CD4-positive, CD25-positive, alpha-beta regulatory T cell (primary cell): ENCODE measurements around the gene LAMA3. TPM values are rescaled to one million over a fixed set of nuclear protein-coding genes. Genes with fewer than 3 reads are reported as not detected.

Experiments used
- ATAC-seq, 2 donors: fragments of 150-1000 bp; cut with Tn5 transposase; one replicate each; pipeline ENCODE4 v1.10.0; 2021; ENCODE audit warnings: low read depth in 2 of 2, moderate number of reproducible peaks in 2 of 2, moderate library complexity in 1 of 2
- DNase-seq, 3 donors: peaks; one replicate each; pipeline versions ENCODE4 v3.0.0 to v3.0.0-alpha.2; 2012 to 2022; ENCODE audit warnings: mixed read lengths in 1 of 3
- H3K27ac ChIP-seq: one replicate; pipeline ENCODE4 v1.7.0; 2013; ENCODE audit warnings: mild to moderate bottlenecking, low read length; ENCODE audit not compliant: insufficient read depth, poor library complexity, severe bottlenecking
- H3K27me3 ChIP-seq: one replicate; pipeline ENCODE4 v1.7.0; 2013; ENCODE audit warnings: low read length; ENCODE audit not compliant: control insufficient read depth, insufficient read depth
- H3K36me3 ChIP-seq: one replicate; pipeline ENCODE4 v1.7.0; 2013; ENCODE audit warnings: mild to moderate bottlenecking, low read length, moderate library complexity; ENCODE audit not compliant: control insufficient read depth, insufficient read depth
- H3K4me1 ChIP-seq: 2 replicates; pipeline ENCODE4 v1.7.0; 2013; ENCODE audit warnings: mild to moderate bottlenecking, low read length; ENCODE audit not compliant: insufficient read depth, control insufficient read depth, poor library complexity, severe bottlenecking
- H3K4me3 ChIP-seq: one replicate; pipeline ENCODE4 v1.7.0; 2013; ENCODE audit warnings: low read depth, mild to moderate bottlenecking, low read length, moderate library complexity
- H3K9me3 ChIP-seq, 2 experiments: 1 replicate in 1 of 2; 2 replicates in 1 of 2; pipeline ENCODE4 v1.7.0; 2013; ENCODE audit warnings: low read length in 2 of 2, mild to moderate bottlenecking in 1 of 2, moderate library complexity in 1 of 2; ENCODE audit not compliant: control insufficient read depth in 2 of 2
- H3K27ac Mint-ChIP-seq, 3 donors: one replicate each; pipeline ENCODE4 v1.8.0; 2020 to 2022; ENCODE audit warnings: mild to moderate bottlenecking in 3 of 3, mixed read lengths in 3 of 3, moderate library complexity in 2 of 3
- H3K27me3 Mint-ChIP-seq: one replicate; pipeline ENCODE4 v1.8.0; 2022; ENCODE audit warnings: mild to moderate bottlenecking, mixed read lengths
- H3K36me3 Mint-ChIP-seq: one replicate; pipeline ENCODE4 v1.8.0; 2020; ENCODE audit warnings: mixed read lengths
- H3K4me1 Mint-ChIP-seq, 4 donors: one replicate each; pipeline ENCODE4 v1.8.0; 2020 to 2022; ENCODE audit warnings: mixed read lengths in 4 of 4, mild to moderate bottlenecking in 1 of 4
- H3K4me3 Mint-ChIP-seq, 4 donors: one replicate each; pipeline ENCODE4 v1.8.0; 2020 to 2022; ENCODE audit warnings: mild to moderate bottlenecking in 4 of 4, mixed read lengths in 4 of 4, moderate library complexity in 3 of 4
- H3K9me3 Mint-ChIP-seq, 7 donors: one replicate each; pipeline ENCODE4 v1.8.0; 2020 to 2022; ENCODE audit warnings: mixed read lengths in 7 of 7, mild to moderate bottlenecking in 3 of 7, moderate library complexity in 2 of 7
- polyA plus RNA-seq, 4 donors: library from polyadenylated mRNA; unstranded; fragments of 300-500 nt; fragmentation: Illumina TruSeq; gene quantifications; one replicate each; pipeline ENCODE4 v1.2.3, GENCODE V29; 2021
- total RNA-seq: library from RNA; stranded (reverse); gene quantifications from one replicate; pipeline ENCODE4 v1.2.3, GENCODE V29; 2022

The LAMA3 gene, protein sequence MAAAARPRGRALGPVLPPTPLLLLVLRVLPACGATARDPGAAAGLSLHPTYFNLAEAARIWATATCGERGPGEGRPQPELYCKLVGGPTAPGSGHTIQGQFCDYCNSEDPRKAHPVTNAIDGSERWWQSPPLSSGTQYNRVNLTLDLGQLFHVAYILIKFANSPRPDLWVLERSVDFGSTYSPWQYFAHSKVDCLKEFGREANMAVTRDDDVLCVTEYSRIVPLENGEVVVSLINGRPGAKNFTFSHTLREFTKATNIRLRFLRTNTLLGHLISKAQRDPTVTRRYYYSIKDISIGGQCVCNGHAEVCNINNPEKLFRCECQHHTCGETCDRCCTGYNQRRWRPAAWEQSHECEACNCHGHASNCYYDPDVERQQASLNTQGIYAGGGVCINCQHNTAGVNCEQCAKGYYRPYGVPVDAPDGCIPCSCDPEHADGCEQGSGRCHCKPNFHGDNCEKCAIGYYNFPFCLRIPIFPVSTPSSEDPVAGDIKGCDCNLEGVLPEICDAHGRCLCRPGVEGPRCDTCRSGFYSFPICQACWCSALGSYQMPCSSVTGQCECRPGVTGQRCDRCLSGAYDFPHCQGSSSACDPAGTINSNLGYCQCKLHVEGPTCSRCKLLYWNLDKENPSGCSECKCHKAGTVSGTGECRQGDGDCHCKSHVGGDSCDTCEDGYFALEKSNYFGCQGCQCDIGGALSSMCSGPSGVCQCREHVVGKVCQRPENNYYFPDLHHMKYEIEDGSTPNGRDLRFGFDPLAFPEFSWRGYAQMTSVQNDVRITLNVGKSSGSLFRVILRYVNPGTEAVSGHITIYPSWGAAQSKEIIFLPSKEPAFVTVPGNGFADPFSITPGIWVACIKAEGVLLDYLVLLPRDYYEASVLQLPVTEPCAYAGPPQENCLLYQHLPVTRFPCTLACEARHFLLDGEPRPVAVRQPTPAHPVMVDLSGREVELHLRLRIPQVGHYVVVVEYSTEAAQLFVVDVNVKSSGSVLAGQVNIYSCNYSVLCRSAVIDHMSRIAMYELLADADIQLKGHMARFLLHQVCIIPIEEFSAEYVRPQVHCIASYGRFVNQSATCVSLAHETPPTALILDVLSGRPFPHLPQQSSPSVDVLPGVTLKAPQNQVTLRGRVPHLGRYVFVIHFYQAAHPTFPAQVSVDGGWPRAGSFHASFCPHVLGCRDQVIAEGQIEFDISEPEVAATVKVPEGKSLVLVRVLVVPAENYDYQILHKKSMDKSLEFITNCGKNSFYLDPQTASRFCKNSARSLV (N-terminal part only)
- total RNA-seq (not detected), polyA plus RNA-seq (under 1 TPM in 1 of 4 donors, not detected in 3; 0.31 TPM)

GRCh38 chr18:23689031-23689615 lies at the start of gene LAMA3:
Gene LAMA3, plus strand, starts transcription at chr18:23689453. Its CDS starts 231 bp downstream, at chr18:23689684.
- Mint-ChIP-seq H3K36me3 (no peaks in the 10 kb centered on the region), H3K27ac (peak within 1 kb of the TSS in 1 of 3 donors; percentile 26), H3K4me3 (peak within 1 kb of the TSS; percentile 35 to 81 (median 66)), H3K4me1 (peaks cover 0 to 9% (median 0%) of the 10 kb centered on the region in 4 donors), H3K9me3 (peaks cover 0 to 2% (median 0%) of the 10 kb centered on the region in 7 donors), H3K27me3 (peaks cover 65% of the 10 kb centered on the region)
- peaks cover 24% of the 10 kb centered on the region for H3K27me3 ChIP-seq
- H3K36me3 ChIP-seq, result no peaks in the 10 kb centered on the region
- H3K4me1 ChIP-seq, result peaks cover 19% of the 10 kb centered on the region
- no peaks in the 10 kb centered on the region for H3K9me3 ChIP-seq
- peak within 1 kb of the TSS; percentile 57 for H3K4me3 ChIP-seq
- ATAC-seq (peak; percentile 44 to 45), DNase-seq (peak in 2 of 3 donors; percentile 26 to 39)
- H3K27ac ChIP-seq, result no peak within 1 kb of the TSS

GRCh38 chr18:23640052-23640451 lies 49.2 kb upstream of the LAMA3 start:
- ATAC-seq, result no peak
- Histone ChIP-seq H3K36me3 (no peaks in the 10 kb centered on the region), H3K4me3 (no peak overlapping the region), H3K27ac (no peak overlapping the region), H3K4me1 (no peaks in the 10 kb centered on the region), H3K27me3 (peaks cover 4% of the 10 kb centered on the region), H3K9me3 (no peaks in the 10 kb centered on the region)
- H3K27me3 Mint-ChIP-seq, result peaks cover 44% of the 10 kb centered on the region
- peaks cover 0 to 3% (median 0%) of the 10 kb centered on the region in 7 donors for H3K9me3 Mint-ChIP-seq
- DNase-seq, result no peak
- peaks cover 0 to 2% (median 0%) of the 10 kb centered on the region in 4 donors for H3K4me1 Mint-ChIP-seq
- H3K4me3 Mint-ChIP-seq, result no peak overlapping the region
- H3K27ac Mint-ChIP-seq, result no peak overlapping the region
- H3K36me3 Mint-ChIP-seq, result no peaks in the 10 kb centered on the region

GRCh38 chr18:23641143-23641720 lies 48.0 kb upstream of the LAMA3 start:
- Mint-ChIP-seq H3K36me3 (no peaks in the 10 kb centered on the region), H3K4me1 (no peaks in the 10 kb centered on the region), H3K27ac (no peak overlapping the region), H3K9me3 (peaks cover 0 to 3% (median 0%) of the 10 kb centered on the region in 7 donors), H3K27me3 (peaks cover 37% of the 10 kb centered on the region), H3K4me3 (no peak overlapping the region)
- Histone ChIP-seq H3K27ac (no peak overlapping the region), H3K4me1 (no peaks in the 10 kb centered on the region), H3K4me3 (no peak overlapping the region), H3K36me3 (no peaks in the 10 kb centered on the region), H3K27me3 (peaks cover 8% of the 10 kb centered on the region), H3K9me3 (no peaks in the 10 kb centered on the region)
- ATAC-seq (no peak), DNase-seq (no peak)

DNA sequence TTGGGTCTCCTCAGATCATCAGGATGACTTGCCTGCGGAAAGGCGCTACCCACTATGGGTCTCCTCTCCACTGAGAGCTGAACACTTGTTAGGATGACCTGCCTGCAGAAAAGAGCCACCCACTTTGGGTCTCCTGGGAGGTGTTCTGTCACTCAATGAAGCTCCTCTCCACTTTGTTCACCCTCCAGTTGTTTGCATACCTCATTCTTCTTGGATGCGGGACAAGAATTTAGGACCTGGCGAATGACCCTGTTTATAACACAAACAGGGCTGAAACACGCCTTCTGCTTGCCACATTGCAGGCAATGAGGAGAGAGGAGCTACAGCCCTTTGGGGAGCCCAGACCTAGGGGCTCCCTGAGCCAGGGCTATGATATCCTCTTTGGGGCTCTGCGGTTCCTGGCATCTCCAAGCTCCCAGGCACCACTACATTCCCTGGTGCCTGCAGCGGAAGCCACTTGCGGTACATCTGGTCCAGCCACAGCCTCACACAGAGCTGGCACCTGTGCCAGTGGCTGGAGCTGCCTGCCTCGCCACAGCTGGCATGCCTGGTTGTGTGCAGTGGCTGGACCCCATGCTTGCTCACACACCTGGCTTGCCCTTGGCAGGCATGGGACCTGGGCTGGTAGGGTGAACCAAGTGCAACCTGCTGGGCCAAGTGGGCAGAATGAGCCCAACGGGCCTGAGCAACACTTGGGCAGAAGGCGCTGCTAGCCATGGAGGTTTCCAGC lies 47.2 kb upstream of the LAMA3 start:
- Mint-ChIP-seq H3K4me3 (no peak overlapping the region), H3K4me1 (no peaks in the 10 kb centered on the region), H3K27me3 (peaks cover 41% of the 10 kb centered on the region), H3K9me3 (peaks cover 0 to 3% (median 0%) of the 10 kb centered on the region in 7 donors), H3K36me3 (no peaks in the 10 kb centered on the region), H3K27ac (no peak overlapping the region)
- no peak overlapping the region for H3K4me3 ChIP-seq
- peaks cover 12% of the 10 kb centered on the region for H3K27me3 ChIP-seq
- H3K9me3 ChIP-seq, result no peaks in the 10 kb centered on the region
- no peaks in the 10 kb centered on the region for H3K36me3 ChIP-seq
- H3K27ac ChIP-seq, result no peak overlapping the region
- DNase-seq (no peak), ATAC-seq (no peak)
- no peaks in the 10 kb centered on the region for H3K4me1 ChIP-seq

GRCh38 chr18:23643815-23644490 lies 45.3 kb upstream of the LAMA3 start:
- Mint-ChIP-seq H3K4me1 (no peaks in the 10 kb centered on the region), H3K36me3 (no peaks in the 10 kb centered on the region), H3K4me3 (no peak overlapping the region), H3K27ac (no peak overlapping the region), H3K27me3 (peaks cover 30% of the 10 kb centered on the region), H3K9me3 (peaks cover 0 to 2% (median 0%) of the 10 kb centered on the region in 7 donors)
- DNase-seq, result no peak
- H3K9me3 ChIP-seq, result no peaks in the 10 kb centered on the region
- no peak for ATAC-seq
- H3K27me3 ChIP-seq, result peaks cover 16% of the 10 kb centered on the region
- H3K27ac ChIP-seq, result no peak overlapping the region
- H3K4me1 ChIP-seq, result no peaks in the 10 kb centered on the region
- no peak overlapping the region for H3K4me3 ChIP-seq
- H3K36me3 ChIP-seq, result no peaks in the 10 kb centered on the region

- Histone ChIP-seq H3K36me3 (no peaks in the 10 kb centered on the region), H3K27me3 (peaks cover 16% of the 10 kb centered on the region), H3K4me1 (no peaks in the 10 kb centered on the region), H3K4me3 (no peak overlapping the region), H3K9me3 (no peaks in the 10 kb centered on the region), H3K27ac (no peak overlapping the region)
- H3K36me3 Mint-ChIP-seq, result no peaks in the 10 kb centered on the region
- no peak overlapping the region for H3K27ac Mint-ChIP-seq
- DNase-seq (no peak), ATAC-seq (no peak)
- H3K4me1 Mint-ChIP-seq, result peaks cover 0 to 5% (median 0%) of the 10 kb centered on the region in 4 donors
- H3K9me3 Mint-ChIP-seq, result peaks cover 0 to 1% (median 0%) of the 10 kb centered on the region in 7 donors
- no peak overlapping the region for H3K4me3 Mint-ChIP-seq
- H3K27me3 Mint-ChIP-seq, result peaks cover 34% of the 10 kb centered on the region
Measured at GRCh38 chr18:23645568-23646175, 43.6 kb upstream of the LAMA3 start.
